ENCODE measurements around the gene NAV2. TPM values are rescaled to one million over a fixed set of nuclear protein-coding genes. Genes with fewer than 3 reads are reported as not detected.

The NAV2 gene
- total RNA-seq, 1 experiment from 2014 or later: 46.3 TPM

DNA sequence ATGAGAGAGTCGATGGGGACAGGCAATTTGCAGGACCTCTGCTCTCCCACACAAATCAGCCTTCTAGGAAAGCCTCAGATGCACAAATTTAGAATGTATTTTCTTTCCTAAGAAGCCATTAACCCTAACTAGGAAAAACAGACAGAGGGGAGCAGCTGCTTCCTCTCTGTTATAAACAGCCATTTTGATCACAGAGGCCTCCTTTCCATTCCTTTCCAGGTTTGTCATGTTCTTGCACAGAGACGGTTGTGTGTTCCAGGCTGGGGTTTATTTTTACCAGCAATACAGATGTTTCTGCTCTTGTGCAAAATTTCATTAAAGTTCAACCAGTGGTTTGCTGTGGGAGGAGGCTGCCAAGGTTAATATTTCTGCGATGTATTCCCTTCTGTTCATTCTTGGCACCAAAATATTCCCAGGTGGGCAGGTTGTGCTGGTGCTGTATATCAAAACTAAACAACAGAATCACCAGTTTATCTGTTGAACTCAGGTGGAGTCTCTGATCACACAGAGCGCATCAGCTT, 90.2 kb downstream of the NAV2 start:
- H4K91ac ChIP-seq (ENCODE audit: insufficient read length, low read depth, low read length): no peak overlapping the region
- H3K14ac ChIP-seq (ENCODE audit: insufficient read depth, low read length): no peak overlapping the region
- H3K9me3 Mint-ChIP-seq: no peaks in the 10 kb centered on the region
- WGBS (ENCODE audit: extremely low coverage, insufficient read length, low lambda C conversion rate): no CpG with 5 or more reads among the region's 4 CpGs
- no peak for TF ChIP-seq CTCF (conservative IDR thresholded peaks at IDR 0.05)
- peaks cover 5% of the 10 kb centered on the region for H3K79me1 ChIP-seq (ENCODE audit: insufficient read depth, low read depth, low read length, poor library complexity, severe bottlenecking)
- peaks cover 5 to 15% (median 10%) of the 10 kb centered on the region in 3 experiments for H3K36me3 Mint-ChIP-seq (ENCODE audit: insufficient read depth in 1 of 3, low read depth in 3 of 3)
- H3K56ac ChIP-seq (ENCODE audit: insufficient read length, low read depth, low read length): no peak overlapping the region
- no peak overlapping the region for H4K5ac ChIP-seq (ENCODE audit: insufficient read length, low read depth, low read length)
- H4K8ac ChIP-seq (replicated peaks; ENCODE audit: insufficient read length, low read depth, low read length): no peak overlapping the region
- H2AK5ac ChIP-seq (ENCODE audit: insufficient read length, low read length): no peak overlapping the region
- H3K9me3 ChIP-seq (ENCODE audit: control insufficient read depth, low read depth, low read length): no peaks in the 10 kb centered on the region
- H2BK12ac ChIP-seq (ENCODE audit: insufficient read length, low read depth, low read length): no peak overlapping the region
- H2BK5ac ChIP-seq (ENCODE audit: insufficient read length, low read length): no peak overlapping the region
- H3K4me3 Mint-ChIP-seq: no peak overlapping the region
- no peak overlapping the region for H2BK120ac ChIP-seq (ENCODE audit: low read depth, low read length, poor library complexity, severe bottlenecking)
- H3K23ac ChIP-seq (ENCODE audit: insufficient read length, low read depth, low read length): no peak overlapping the region
- H3K27ac ChIP-seq (ENCODE audit: insufficient read length, low read depth, low read length): no peak overlapping the region
- H3K4me1 ChIP-seq (ENCODE audit: insufficient read depth, low read length): peaks cover 24% of the 10 kb centered on the region
- no peaks in the 10 kb centered on the region for H3K23me2 ChIP-seq (ENCODE audit: insufficient read length, low read depth, low read length, poor library complexity, severe bottlenecking)
- H3T11ph ChIP-seq (ENCODE audit: low read length): no peak overlapping the region
- no peak overlapping the region for H3K9ac ChIP-seq (ENCODE audit: extremely low read depth, insufficient read length, low read length)
- no peak overlapping the region for H2BK15ac ChIP-seq (ENCODE audit: low read depth, low read length)
- DNase-seq: no peak
- H3K4ac ChIP-seq (ENCODE audit: low read depth, low read length): no peak overlapping the region
- no peaks in the 10 kb centered on the region for H3K27me3 Mint-ChIP-seq (ENCODE audit: low read depth)
- no peaks in the 10 kb centered on the region for H3K27me3 ChIP-seq (ENCODE audit: insufficient read depth, low read length)
- H3K4me1 Mint-ChIP-seq: peaks cover 55 to 67% of the 10 kb centered on the region in 2 experiments
- H3K18ac ChIP-seq (ENCODE audit: insufficient read length, low read depth, low read length): no peak overlapping the region
- no peak overlapping the region for H2BK20ac ChIP-seq (ENCODE audit: low read depth, low read length, poor library complexity, severe bottlenecking)
- H4K20me1 ChIP-seq (ENCODE audit: control insufficient read depth, insufficient read depth, insufficient read length): no peaks in the 10 kb centered on the region
- no peak overlapping the region for H2AFZ ChIP-seq (ENCODE audit: low read length)
- peaks cover 4% of the 10 kb centered on the region; the same call in 1 of the 2 replicates for H3K79me2 ChIP-seq (ENCODE audit: insufficient read depth, low read length)
- H3K4me2 ChIP-seq (ENCODE audit: insufficient read depth, insufficient read length, low read length): no peak overlapping the region
- peak overlapping the region in 2 of 3 experiments; percentile 44 to 45; a peak in 2 of 7 replicates for H3K27ac Mint-ChIP-seq
